ENCODE results near the gene AFTPH. TPM values are rescaled to one million over a fixed set of nuclear protein-coding genes. Genes with fewer than 3 reads are reported as not detected.

Gene AFTPH
- total RNA-seq, 4 donors from 2014 or later = 23.0 to 35.5 (median 27.7) TPM

- TF ChIP-seq CTCF (IDR thresholded peaks at IDR 0.05) = no peak
- ATAC-seq (ENCODE audit: low FRiP score) (no peak), DNase-seq (ENCODE audit: low spot score) (no peak)
These were observed 10.1 kb upstream of the AFTPH start for GRCh38 chr2:64514008-64514407.

- no peak for TF ChIP-seq CTCF (IDR thresholded peaks at IDR 0.05)
- no peak for ATAC-seq (ENCODE audit: low FRiP score)
- DNase-seq (ENCODE audit: low spot score) = no peak
These were observed 9.0 kb upstream of the AFTPH start for GRCh38 chr2:64515086-64515485.

- no peak for ATAC-seq (ENCODE audit: low FRiP score)
- DNase-seq (ENCODE audit: low spot score) = no peak
- no peak for TF ChIP-seq CTCF (IDR thresholded peaks at IDR 0.05)
These were observed 7.2 kb upstream of the AFTPH start for GRCh38 chr2:64516651-64517510.

GRCh38 chr2:64517511-64517884 lies 6.6 kb upstream of the AFTPH start:
- no peak for TF ChIP-seq CTCF (IDR thresholded peaks at IDR 0.05)
- ATAC-seq (ENCODE audit: low FRiP score) = no peak
- no peak for DNase-seq (ENCODE audit: low spot score)

- peak; percentile 53 for DNase-seq (ENCODE audit: low spot score)
These were observed 1.2 kb upstream of the AFTPH start for GRCh38 chr2:64522843-64523428.

GRCh38 chr2:64524604-64525316 lies 632 bp downstream of the AFTPH start:
- DNase-seq (ENCODE audit: low spot score) (no peak), ATAC-seq (ENCODE audit: low FRiP score) (peak; percentile 10)
- no peak for TF ChIP-seq CTCF (IDR thresholded peaks at IDR 0.05)

More at GRCh38 chr2:64522843-64523428, 1.2 kb upstream of the AFTPH start:
- no peak for ATAC-seq (ENCODE audit: low FRiP score)
- TF ChIP-seq CTCF (IDR thresholded peaks at IDR 0.05) = peak in 1 of 3 donors; percentile 14

All from omental fat pad (tissue), 4 donors.